ENCODE measurements around the gene TEKT4.
"Not testable (repeated sequence)": the region's sequence is repeated elsewhere in the genome, so short reads cannot be mapped to it uniquely, and the experiment has no call there.

TEKT4 gene

GRCh38 chr2:94875820-94876522 is 4.7 kb downstream of the TEKT4 start:
- no peak for DNase-seq

GRCh38 chr2:94876523-94876863 is 5.3 kb downstream of the TEKT4 start:
- DNase-seq: no peak

GRCh38 chr2:94877129-94877528 is 5.9 kb downstream of the TEKT4 start:
- DNase-seq: no peak

GRCh38 chr2:94878575-94878974 is 7.3 kb downstream of the TEKT4 start:
- not testable (repeated sequence) for DNase-seq

GRCh38 chr2:94879314-94879981 is 8.2 kb downstream of the TEKT4 start:
- DNase-seq: no peak

- DNase-seq: no peak
Measured at GRCh38 chr2:94879982-94880377, 8.8 kb downstream of the TEKT4 start.

GRCh38 chr2:94880507-94880906 is 9.3 kb downstream of the TEKT4 start:
- no peak for DNase-seq

GRCh38 chr2:94881070-94881469 is 9.8 kb downstream of the TEKT4 start:
- DNase-seq: no peak

GRCh38 chr2:94890234-94890633 is 19.0 kb downstream of the TEKT4 start:
- no peak for DNase-seq

- DNase-seq: not testable (repeated sequence)
Measured at GRCh38 chr2:94895273-94895672, 24.0 kb downstream of the TEKT4 start.

GRCh38 chr2:94906976-94907375 is 35.7 kb downstream of the TEKT4 start:
- not testable (repeated sequence) for DNase-seq

- DNase-seq: no peak
Measured at GRCh38 chr2:94923196-94923595, 52.0 kb downstream of the TEKT4 start.

GRCh38 chr2:94924999-94925398 is 53.8 kb downstream of the TEKT4 start:
- not testable (repeated sequence) for DNase-seq
